KMS-11 (cell line): Measurements from ENCODE around the gene TMEM125.
A peak's percentile ranks its signal among the peaks of the same experiment; 100 is the strongest.

ENCODE experiments used
- H2AFZ ChIP-seq: fragments of 200-600 bp; sonication (generic); 2 replicates; pipeline ENCODE4 v1.6.1; 2016; ENCODE audit warnings: antibody characterized with exemption, mixed run types, low read depth
- H3K27ac ChIP-seq: fragments of 200-600 bp; sonication (generic); 2 replicates; pipeline ENCODE4 v1.6.1; 2016; ENCODE audit warnings: mild to moderate bottlenecking, mixed run types
- H3K27me3 ChIP-seq: fragments of 200-600 bp; sonication (generic); 2 replicates; pipeline ENCODE4 v1.6.1; 2017; ENCODE audit warnings: mild to moderate bottlenecking, low read depth, mixed run types, moderate library complexity; ENCODE audit not compliant: insufficient read depth
- H3K36me3 ChIP-seq: fragments of 200-600 bp; sonication (generic); 2 replicates; pipeline ENCODE4 v1.6.1; 2017; ENCODE audit warnings: mild to moderate bottlenecking, mixed run types; ENCODE audit not compliant: insufficient read depth
- H3K4me1 ChIP-seq: fragments of 200-600 bp; sonication (generic); 2 replicates; pipeline ENCODE4 v1.6.1; 2016; ENCODE audit warnings: mild to moderate bottlenecking, low read depth, mixed run types; ENCODE audit not compliant: poor library complexity, severe bottlenecking
- H3K4me2 ChIP-seq: fragments of 200-600 bp; sonication (generic); 2 replicates; pipeline ENCODE4 v1.7.0; 2016; ENCODE audit warnings: mild to moderate bottlenecking, mixed run types
- H3K4me3 ChIP-seq: fragments of 200-600 bp; sonication (generic); IDR thresholded peaks from 2 replicates; pipeline ENCODE4 v1.6.1; 2017; ENCODE audit warnings: low read depth, low read length, mixed read lengths; ENCODE audit not compliant: insufficient read depth
- H3K79me2 ChIP-seq: fragments of 200-600 bp; sonication (generic); 2 replicates; pipeline ENCODE4 v1.6.1; 2016; ENCODE audit warnings: low read depth, mixed run types; ENCODE audit not compliant: insufficient read depth
- H3K9ac ChIP-seq: fragments of 200-600 bp; sonication (generic); 2 replicates; pipeline ENCODE4 v1.6.1; 2016; ENCODE audit warnings: mild to moderate bottlenecking, mixed run types
- H4K20me1 ChIP-seq: fragments of 200-600 bp; sonication (generic); 2 replicates; pipeline ENCODE4 v1.6.1; 2016; ENCODE audit warnings: mild to moderate bottlenecking, mixed run types; ENCODE audit not compliant: insufficient read depth
- CTCF ChIP-seq: fragments of 200-600 bp; sonication (generic); conservative IDR thresholded peaks from 2 replicates; pipeline ENCODE4 v1.6.1; 2017; ENCODE audit warnings: low read depth, mild to moderate bottlenecking, antibody characterized with exemption, low read length, moderate library complexity, mixed read lengths

Gene TMEM125

DNA sequence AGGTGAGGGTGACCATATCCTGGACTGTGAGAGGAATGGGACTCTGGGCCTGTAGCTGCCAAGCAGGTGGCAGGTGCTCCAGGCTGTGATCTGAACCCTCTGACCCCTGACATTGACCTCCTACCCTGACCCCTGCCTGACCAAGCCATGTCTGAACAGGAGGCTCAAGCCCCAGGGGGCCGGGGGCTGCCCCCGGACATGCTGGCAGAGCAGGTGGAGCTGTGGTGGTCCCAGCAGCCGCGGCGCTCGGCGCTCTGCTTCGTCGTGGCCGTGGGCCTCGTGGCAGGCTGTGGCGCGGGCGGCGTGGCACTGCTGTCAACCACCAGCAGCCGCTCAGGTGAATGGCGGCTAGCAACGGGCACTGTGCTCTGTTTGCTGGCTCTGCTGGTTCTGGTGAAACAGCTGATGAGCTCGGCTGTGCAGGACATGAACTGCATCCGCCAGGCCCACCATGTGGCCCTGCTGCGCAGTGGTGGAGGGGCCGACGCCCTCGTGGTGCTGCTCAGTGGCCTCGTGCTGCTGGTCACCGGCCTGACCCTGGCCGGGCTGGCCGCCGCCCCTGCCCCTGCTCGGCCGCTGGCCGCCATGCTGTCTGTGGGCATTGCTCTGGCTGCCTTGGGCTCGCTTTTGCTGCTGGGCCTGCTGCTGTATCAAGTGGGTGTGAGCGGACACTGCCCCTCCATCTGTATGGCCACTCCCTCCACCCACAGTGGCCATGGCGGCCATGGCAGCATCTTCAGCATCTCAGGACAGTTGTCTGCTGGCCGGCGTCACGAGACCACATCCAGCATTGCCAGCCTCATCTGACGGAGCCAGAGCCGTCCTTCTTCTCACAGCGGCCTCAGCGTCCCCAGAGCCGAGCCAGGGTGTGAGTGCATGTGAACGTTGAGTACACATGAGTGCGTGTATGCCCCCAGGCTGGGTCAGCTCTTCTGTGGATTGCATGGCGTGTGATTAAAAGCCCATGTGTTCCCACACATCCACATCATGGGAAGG, 3.1 kb downstream of the TMEM125 start:
- Histone ChIP-seq H3K27ac (no peak overlapping the region), H4K20me1 (no peaks in the 10 kb centered on the region), H3K36me3 (no peaks in the 10 kb centered on the region), H3K4me2 (no peak overlapping the region), H2AFZ (no peak overlapping the region), H3K9ac (no peak overlapping the region), H3K4me3 (no peak overlapping the region), H3K79me2 (no peaks in the 10 kb centered on the region), H3K27me3 (no peaks in the 10 kb centered on the region), H3K4me1 (no peaks in the 10 kb centered on the region)
- TF ChIP-seq CTCF: no peak

DNA sequence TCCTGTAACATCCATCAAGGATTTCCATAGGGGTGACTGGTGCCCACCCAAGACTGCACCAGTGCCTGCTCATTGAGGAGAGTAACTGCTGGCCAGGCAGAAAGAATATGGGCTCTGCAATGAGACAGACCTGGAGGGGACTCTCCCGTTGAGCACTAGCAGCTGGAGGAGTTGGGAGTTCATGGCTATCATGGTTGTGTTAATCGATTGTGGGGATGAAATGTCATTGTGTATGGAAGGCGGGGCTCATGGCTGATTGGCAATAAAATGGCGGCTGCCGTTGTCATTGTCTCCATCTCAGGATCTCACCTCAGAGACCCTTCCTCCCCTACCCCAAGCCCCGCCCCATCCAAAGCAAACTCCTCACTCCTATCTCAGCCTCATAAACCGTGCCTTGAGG, 3.9 kb downstream of the TMEM125 start:
- no peak overlapping the region for H3K4me3 ChIP-seq
- no peak overlapping the region for H3K9ac ChIP-seq
- no peak for TF ChIP-seq CTCF
- H3K79me2 ChIP-seq: no peaks in the 10 kb centered on the region
- H3K27ac ChIP-seq: no peak overlapping the region
- no peak overlapping the region for H3K4me2 ChIP-seq
- H2AFZ ChIP-seq: no peak overlapping the region
- no peaks in the 10 kb centered on the region for H3K4me1 ChIP-seq
- no peaks in the 10 kb centered on the region for H3K36me3 ChIP-seq
- no peaks in the 10 kb centered on the region for H3K27me3 ChIP-seq
- no peaks in the 10 kb centered on the region for H4K20me1 ChIP-seq

- no peaks in the 10 kb centered on the region for H3K36me3 ChIP-seq
- no peaks in the 10 kb centered on the region for H3K4me1 ChIP-seq
- no peak overlapping the region for H3K4me3 ChIP-seq
- H3K9ac ChIP-seq: no peak overlapping the region
- H3K79me2 ChIP-seq: no peaks in the 10 kb centered on the region
- H3K27ac ChIP-seq: no peak overlapping the region
- no peak overlapping the region for H3K4me2 ChIP-seq
- no peaks in the 10 kb centered on the region for H3K27me3 ChIP-seq
- peak overlapping the region; percentile 39; the same call in 1 of the 2 replicates for H2AFZ ChIP-seq
- TF ChIP-seq CTCF: no peak
- no peaks in the 10 kb centered on the region for H4K20me1 ChIP-seq
Observed at GRCh38 chr1:43274125-43274803, 4.5 kb downstream of the TMEM125 start.

- Histone ChIP-seq H3K4me1 (no peaks in the 10 kb centered on the region), H3K27ac (no peak overlapping the region), H3K4me3 (no peak overlapping the region), H4K20me1 (no peaks in the 10 kb centered on the region), H2AFZ (peak overlapping the region; percentile 39; the same call in 1 of the 2 replicates), H3K27me3 (no peaks in the 10 kb centered on the region), H3K79me2 (no peaks in the 10 kb centered on the region), H3K36me3 (no peaks in the 10 kb centered on the region), H3K9ac (no peak overlapping the region), H3K4me2 (no peak overlapping the region)
- no peak for TF ChIP-seq CTCF
Observed at GRCh38 chr1:43274804-43275180, 5.0 kb downstream of the TMEM125 start.
